GM12875 (cell line): ENCODE results near the gene TNKS2.

Source experiments
- H3K4me3 ChIP-seq: one replicate; pipeline ENCODE4 v1.5.1; 2011; ENCODE audit warnings: low read depth, low read length, control low read depth
- TF ChIP-seq, protein P1 (sequence below): IDR thresholded peaks from 2 replicates; pipeline ENCODE4 v1.5.1; 2011; ENCODE audit warnings: low read depth, mild to moderate bottlenecking, control low read depth, inconsistent platforms, low read length, moderate library complexity, borderline replicate concordance; ENCODE audit not compliant: insufficient read depth

TNKS2 gene

DNA sequence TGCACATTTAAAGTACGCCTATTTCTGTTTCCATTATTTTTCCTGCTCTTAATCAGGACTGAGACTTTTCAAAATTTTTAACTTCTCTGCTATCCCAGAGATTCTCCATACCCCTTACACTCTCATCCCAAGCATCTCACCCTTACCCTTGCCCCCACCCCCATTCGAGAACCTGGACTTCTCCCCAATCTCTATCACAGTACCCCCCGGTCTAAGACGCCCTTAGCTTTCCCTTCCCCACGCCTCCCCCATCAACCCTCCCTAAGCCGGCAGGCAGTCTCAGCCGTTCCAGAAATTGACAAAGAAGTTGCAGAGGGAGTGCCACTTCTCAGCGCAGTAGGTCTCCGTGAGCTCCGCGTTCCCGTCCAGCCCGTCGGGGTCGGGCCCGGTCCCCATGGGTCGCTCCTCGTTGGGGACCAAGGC lies 109.7 kb downstream of the TNKS2 start:
- TF ChIP-seq, protein P1, sequence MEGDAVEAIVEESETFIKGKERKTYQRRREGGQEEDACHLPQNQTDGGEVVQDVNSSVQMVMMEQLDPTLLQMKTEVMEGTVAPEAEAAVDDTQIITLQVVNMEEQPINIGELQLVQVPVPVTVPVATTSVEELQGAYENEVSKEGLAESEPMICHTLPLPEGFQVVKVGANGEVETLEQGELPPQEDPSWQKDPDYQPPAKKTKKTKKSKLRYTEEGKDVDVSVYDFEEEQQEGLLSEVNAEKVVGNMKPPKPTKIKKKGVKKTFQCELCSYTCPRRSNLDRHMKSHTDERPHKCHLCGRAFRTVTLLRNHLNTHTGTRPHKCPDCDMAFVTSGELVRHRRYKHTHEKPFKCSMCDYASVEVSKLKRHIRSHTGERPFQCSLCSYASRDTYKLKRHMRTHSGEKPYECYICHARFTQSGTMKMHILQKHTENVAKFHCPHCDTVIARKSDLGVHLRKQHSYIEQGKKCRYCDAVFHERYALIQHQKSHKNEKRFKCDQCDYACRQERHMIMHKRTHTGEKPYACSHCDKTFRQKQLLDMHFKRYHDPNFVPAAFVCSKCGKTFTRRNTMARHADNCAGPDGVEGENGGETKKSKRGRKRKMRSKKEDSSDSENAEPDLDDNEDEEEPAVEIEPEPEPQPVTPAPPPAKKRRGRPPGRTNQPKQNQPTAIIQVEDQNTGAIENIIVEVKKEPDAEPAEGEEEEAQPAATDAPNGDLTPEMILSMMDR = no peak
- peak overlapping the region; percentile 70 for H3K4me3 ChIP-seq

DNA sequence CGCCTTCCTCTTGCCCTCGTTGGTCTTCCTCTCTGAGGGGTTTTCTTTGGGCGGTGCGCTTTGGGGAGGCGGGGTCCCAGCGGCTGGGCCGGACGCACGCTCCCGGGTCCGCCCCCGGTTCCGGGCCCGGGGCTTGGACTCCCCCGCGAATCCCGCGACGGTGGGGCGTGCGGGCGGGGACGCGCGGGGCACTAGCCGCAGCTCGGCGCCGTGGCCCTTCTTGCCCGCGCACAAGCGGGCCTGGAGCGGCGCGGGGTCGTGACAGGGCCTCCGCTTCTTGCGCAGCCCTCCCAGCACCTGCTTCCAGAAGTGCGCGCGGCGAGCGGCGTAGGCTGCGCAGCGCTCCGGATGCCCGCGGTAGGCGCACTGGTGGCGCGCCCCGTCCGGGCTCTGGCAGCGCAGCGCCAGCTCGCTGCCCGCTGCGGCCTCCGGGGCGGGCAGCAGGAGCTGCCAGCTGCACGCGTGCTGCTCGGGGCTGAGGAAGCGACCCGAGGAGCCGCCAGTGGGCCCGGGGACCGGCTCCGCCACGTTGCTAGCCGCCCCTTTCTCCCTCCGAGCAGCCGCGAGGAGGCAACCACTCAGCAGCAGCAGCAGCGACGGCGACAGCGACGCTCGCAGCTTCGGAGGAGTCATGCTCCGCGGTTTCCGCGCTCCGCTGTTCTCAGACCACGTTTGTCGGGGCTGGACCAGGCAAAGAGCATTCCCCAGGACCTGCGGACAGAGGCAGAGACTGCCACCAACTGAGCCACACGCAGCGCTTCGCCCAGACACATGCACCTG lies 110.3 kb downstream of the TNKS2 start:
- TF ChIP-seq, protein P1 = peak; percentile 41
- H3K4me3 ChIP-seq = peak overlapping the region; percentile 70

DNA sequence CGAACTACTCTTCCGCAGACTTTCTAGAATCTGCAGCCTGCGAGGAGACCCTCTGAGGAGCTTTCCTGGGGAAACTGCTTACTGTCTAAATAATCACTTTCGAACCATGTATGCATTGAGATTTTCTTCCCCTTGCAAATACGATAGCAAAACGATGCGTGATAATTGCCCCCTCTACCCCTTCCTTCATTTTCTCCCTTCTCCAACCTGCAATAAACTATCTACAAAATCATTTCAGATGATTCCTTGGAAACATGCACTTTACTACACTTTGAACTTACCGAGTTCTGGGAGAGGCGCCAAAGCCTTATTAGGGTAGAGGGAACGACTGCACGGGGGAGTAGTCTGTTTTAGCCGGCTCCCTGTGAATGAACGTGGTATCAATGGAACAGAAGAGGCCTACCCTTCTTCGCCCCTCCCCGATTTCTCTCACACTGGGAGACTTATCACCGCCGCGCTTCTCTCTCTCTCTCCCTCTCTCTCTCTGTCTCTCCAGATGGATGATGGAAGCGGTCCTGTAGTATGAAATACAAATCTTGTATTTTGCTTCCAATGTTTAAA lies 111.0 kb downstream of the TNKS2 start, which contains the start of gene FGFBP3:
TSS of gene FGFBP3 (minus strand) at position 370 of the 561 bp plus-strand sequence. CDS start 517 bp downstream, outside the sequence.
- TF ChIP-seq, protein P1 = no peak
- peak within 1 kb of the TSS; percentile 70 for H3K4me3 ChIP-seq

DNA sequence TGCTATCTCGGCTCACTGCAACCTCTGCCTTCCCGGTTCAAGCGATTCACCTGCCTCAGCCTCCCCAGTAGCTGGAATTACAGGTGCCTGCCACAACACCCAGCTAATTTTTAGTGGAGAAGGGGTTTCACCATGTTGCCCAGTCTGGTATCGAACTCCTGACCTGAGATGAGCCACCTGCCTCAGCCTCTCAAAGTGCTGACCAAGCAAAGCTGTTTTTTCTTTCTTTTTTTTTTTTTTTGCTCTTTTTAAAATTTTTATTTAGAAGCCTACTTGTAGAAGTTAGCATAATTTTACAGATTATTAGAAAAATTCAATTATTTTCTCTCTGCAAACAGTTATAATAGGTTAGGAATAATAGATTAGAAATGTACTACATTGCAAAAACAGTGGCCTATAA lies 112.2 kb downstream of the TNKS2 start:
- H3K4me3 ChIP-seq = no peak overlapping the region
- TF ChIP-seq, protein P1 = no peak
